GM21423 (cell line): ENCODE measurements around the gene NNT.

Source experiments
- ATAC-seq: cut with Tn5 transposase; IDR thresholded peaks from one replicate; pipeline ENCODE4 v1.9.1; 2021; ENCODE audit warnings: mild to moderate bottlenecking, moderate library complexity; ENCODE audit not compliant: unreplicated experiment

The NNT gene

GRCh38 chr5:43622074-43622473, 19.1 kb downstream of the NNT start:
- no peak for ATAC-seq

- no peak for ATAC-seq
These were observed 20.2 kb downstream of the NNT start for GRCh38 chr5:43623048-43623680.

GRCh38 chr5:43627028-43627427, 24.0 kb downstream of the NNT start:
- no peak for ATAC-seq

- ATAC-seq, result peak; percentile 95
These were observed 28.4 kb downstream of the NNT start for GRCh38 chr5:43631182-43631910.

GRCh38 chr5:43634621-43635020, 31.6 kb downstream of the NNT start:
- no peak for ATAC-seq

GRCh38 chr5:43635374-43635773, 32.4 kb downstream of the NNT start:
- no peak for ATAC-seq

- ATAC-seq, result no peak
These were observed 33.1 kb downstream of the NNT start for GRCh38 chr5:43636076-43636475.

GRCh38 chr5:43637416-43637815, 34.4 kb downstream of the NNT start:
- no peak for ATAC-seq

GRCh38 chr5:43638107-43638506, 35.1 kb downstream of the NNT start:
- no peak for ATAC-seq

GRCh38 chr5:43638546-43638945, 35.6 kb downstream of the NNT start:
- ATAC-seq, result no peak

GRCh38 chr5:43639566-43639965, 36.6 kb downstream of the NNT start:
- no peak for ATAC-seq

GRCh38 chr5:43642428-43642827, 39.4 kb downstream of the NNT start:
- ATAC-seq, result no peak

GRCh38 chr5:43643327-43643726, 40.3 kb downstream of the NNT start:
- no peak for ATAC-seq

- ATAC-seq, result no peak
These were observed 40.8 kb downstream of the NNT start for GRCh38 chr5:43643750-43644149.

GRCh38 chr5:43646992-43647391, 44.0 kb downstream of the NNT start:
- ATAC-seq, result no peak

- no peak for ATAC-seq
These were observed 44.8 kb downstream of the NNT start for GRCh38 chr5:43647789-43648188.

GRCh38 chr5:43648499-43649124, 45.6 kb downstream of the NNT start:
- ATAC-seq, result no peak

- ATAC-seq, result no peak
These were observed 46.3 kb downstream of the NNT start for GRCh38 chr5:43649256-43649655.

GRCh38 chr5:43652537-43653302, 49.7 kb downstream of the NNT start:
- ATAC-seq, result no peak

- ATAC-seq, result no peak
These were observed 55.5 kb downstream of the NNT start for GRCh38 chr5:43658509-43658908.

GRCh38 chr5:43659075-43659474, 56.1 kb downstream of the NNT start:
- ATAC-seq, result no peak
